ENCODE data around the gene SELENBP1.
A peak's percentile ranks its signal among the peaks of the same experiment; 100 is the strongest.

The SELENBP1 gene

GRCh38 chr1:151377150-151377884 lies 4.8 kb upstream of the SELENBP1 start:
- peaks cover 3% of the 10 kb centered on the region for H3K9me3 ChIP-seq (ENCODE audit: insufficient read depth, low read depth, low read length)
- H2BK120ac ChIP-seq (ENCODE audit: insufficient read depth, low read length, poor library complexity) = no peak overlapping the region
- no peak overlapping the region for H2AFZ ChIP-seq (ENCODE audit: insufficient read depth, low read length, poor library complexity)
- no peak overlapping the region for H2BK5ac ChIP-seq (ENCODE audit: low read depth, low read length, poor library complexity)
- no peak overlapping the region for H4K91ac ChIP-seq (ENCODE audit: low read depth, low read length)
- peaks cover 2% of the 10 kb centered on the region for H3K79me1 ChIP-seq (ENCODE audit: low read length)
- no peak overlapping the region for H3K14ac ChIP-seq (ENCODE audit: low read length)
- H2AK5ac ChIP-seq (ENCODE audit: low read length) = no peak overlapping the region
- no peak overlapping the region for H4K8ac ChIP-seq (ENCODE audit: low read depth, low read length)
- H3K4me1 ChIP-seq (ENCODE audit: control insufficient read depth in 1 of 2, insufficient read depth in 2 of 2, low read length in 2 of 2) = peaks cover 0 to 2% of the 10 kb centered on the region in 2 experiments
- H3K79me2 ChIP-seq (ENCODE audit: control insufficient read depth, insufficient read depth, low read length, poor library complexity) = peaks cover 2% of the 10 kb centered on the region
- no peak overlapping the region for H3K4me3 ChIP-seq (ENCODE audit: low read depth, low read length)
- no peak overlapping the region for H3K27ac ChIP-seq (ENCODE audit: low read depth, low read length)
- no peak for DNase-seq
- H3K9ac ChIP-seq (ENCODE audit: low read length) = no peak overlapping the region
- no peak overlapping the region for H3K4ac ChIP-seq (ENCODE audit: low read depth, low read length)
- H3K23ac ChIP-seq (ENCODE audit: low read length) = no peak overlapping the region
- H3K18ac ChIP-seq (ENCODE audit: low read length) = no peak overlapping the region
- no CpG with 5 or more reads among the region's 3 CpGs for WGBS (ENCODE audit: extremely low coverage, insufficient coverage, insufficient read length)
- no peak overlapping the region for H4K12ac ChIP-seq (ENCODE audit: low read depth, low read length)
- H3K4me2 ChIP-seq (ENCODE audit: low read length) = no peak overlapping the region
- no peak overlapping the region for H2BK12ac ChIP-seq (ENCODE audit: low read length)
- H3K36me3 ChIP-seq (ENCODE audit: control insufficient read depth in 1 of 2, insufficient read depth in 2 of 2, low read length in 2 of 2) = no peaks in the 10 kb centered on the region
- no peaks in the 10 kb centered on the region for H3K27me3 ChIP-seq (ENCODE audit: insufficient read depth, low read length)

- H4K8ac ChIP-seq (ENCODE audit: low read depth, low read length) = no peak overlapping the region
- no peak overlapping the region for H4K91ac ChIP-seq (ENCODE audit: low read depth, low read length)
- H2AK5ac ChIP-seq (ENCODE audit: low read length) = no peak overlapping the region
- no peak overlapping the region for H3K4me3 ChIP-seq (ENCODE audit: low read depth, low read length)
- H3K14ac ChIP-seq (ENCODE audit: low read length) = no peak overlapping the region
- no peak overlapping the region for H3K23ac ChIP-seq (ENCODE audit: low read length)
- H3K79me1 ChIP-seq (ENCODE audit: low read length) = peaks cover 2% of the 10 kb centered on the region
- no peak overlapping the region for H3K9ac ChIP-seq (ENCODE audit: low read length)
- peaks cover 0 to 4% of the 10 kb centered on the region in 2 experiments for H3K4me1 ChIP-seq (ENCODE audit: control insufficient read depth in 1 of 2, insufficient read depth in 2 of 2, low read length in 2 of 2)
- H3K27ac ChIP-seq (ENCODE audit: low read depth, low read length) = no peak overlapping the region
- no peaks in the 10 kb centered on the region for H3K36me3 ChIP-seq (ENCODE audit: control insufficient read depth in 1 of 2, insufficient read depth in 2 of 2, low read length in 2 of 2)
- H2BK120ac ChIP-seq (ENCODE audit: insufficient read depth, low read length, poor library complexity) = no peak overlapping the region
- no peaks in the 10 kb centered on the region for H3K27me3 ChIP-seq (ENCODE audit: insufficient read depth, low read length)
- DNase-seq = no peak
- no peak overlapping the region for H3K4ac ChIP-seq (ENCODE audit: low read depth, low read length)
- no peak overlapping the region for H2AFZ ChIP-seq (ENCODE audit: insufficient read depth, low read length, poor library complexity)
- H2BK12ac ChIP-seq (ENCODE audit: low read length) = no peak overlapping the region
- H3K79me2 ChIP-seq (ENCODE audit: control insufficient read depth, insufficient read depth, low read length, poor library complexity) = peaks cover 2% of the 10 kb centered on the region
- no peak overlapping the region for H3K18ac ChIP-seq (ENCODE audit: low read length)
- peaks cover 6% of the 10 kb centered on the region for H3K9me3 ChIP-seq (ENCODE audit: insufficient read depth, low read depth, low read length)
- H2BK5ac ChIP-seq (ENCODE audit: low read depth, low read length, poor library complexity) = no peak overlapping the region
- no CpG with 5 or more reads among the region's 14 CpGs for WGBS (ENCODE audit: extremely low coverage, insufficient coverage, insufficient read length)
- no peak overlapping the region for H3K4me2 ChIP-seq (ENCODE audit: low read length)
- no peak overlapping the region for H4K12ac ChIP-seq (ENCODE audit: low read depth, low read length)
Observed at GRCh38 chr1:151373196-151373595, 691 bp upstream of the SELENBP1 start.

GRCh38 chr1:151371370-151372057 lies 991 bp downstream of the SELENBP1 start:
- Histone ChIP-seq H2BK12ac (ENCODE audit: low read length) (no peak overlapping the region), H2BK5ac (ENCODE audit: low read depth, low read length, poor library complexity) (no peak overlapping the region), H2BK120ac (ENCODE audit: insufficient read depth, low read length, poor library complexity) (no peak overlapping the region), H3K27me3 (ENCODE audit: insufficient read depth, low read length) (no peaks in the 10 kb centered on the region), H4K12ac (ENCODE audit: low read depth, low read length) (no peak overlapping the region), H4K8ac (ENCODE audit: low read depth, low read length) (no peak overlapping the region), H3K36me3 (ENCODE audit: control insufficient read depth in 1 of 2, insufficient read depth in 2 of 2, low read length in 2 of 2) (no peaks in the 10 kb centered on the region), H3K27ac (ENCODE audit: low read depth, low read length) (no peak overlapping the region), H3K23ac (ENCODE audit: low read length) (no peak overlapping the region), H3K4me3 (ENCODE audit: low read depth, low read length) (no peak overlapping the region), H3K9ac (ENCODE audit: low read length) (no peak overlapping the region), H3K4ac (ENCODE audit: low read depth, low read length) (no peak overlapping the region), H2AK5ac (ENCODE audit: low read length) (no peak overlapping the region), H3K79me2 (ENCODE audit: control insufficient read depth, insufficient read depth, low read length, poor library complexity) (peaks cover 2% of the 10 kb centered on the region), H4K91ac (ENCODE audit: low read depth, low read length) (no peak overlapping the region), H3K14ac (ENCODE audit: low read length) (no peak overlapping the region), H3K18ac (ENCODE audit: low read length) (no peak overlapping the region), H3K79me1 (ENCODE audit: low read length) (peaks cover 2% of the 10 kb centered on the region), H3K9me3 (ENCODE audit: insufficient read depth, low read depth, low read length) (peaks cover 6% of the 10 kb centered on the region), H3K4me2 (ENCODE audit: low read length) (no peak overlapping the region), H3K4me1 (ENCODE audit: control insufficient read depth in 1 of 2, insufficient read depth in 2 of 2, low read length in 2 of 2) (peaks cover 0 to 4% of the 10 kb centered on the region in 2 experiments), H2AFZ (ENCODE audit: insufficient read depth, low read length, poor library complexity) (no peak overlapping the region)
- no peak for DNase-seq
- no CpG with 5 or more reads among the region's 9 CpGs for WGBS (ENCODE audit: extremely low coverage, insufficient coverage, insufficient read length)

GRCh38 chr1:151370211-151370911 lies 2.1 kb downstream of the SELENBP1 start:
- Histone ChIP-seq H3K4ac (ENCODE audit: low read depth, low read length) (no peak overlapping the region), H3K23ac (ENCODE audit: low read length) (no peak overlapping the region), H4K8ac (ENCODE audit: low read depth, low read length) (no peak overlapping the region), H3K14ac (ENCODE audit: low read length) (no peak overlapping the region), H3K27me3 (ENCODE audit: insufficient read depth, low read length) (no peaks in the 10 kb centered on the region), H2AFZ (ENCODE audit: insufficient read depth, low read length, poor library complexity) (peak overlapping the region; percentile 53), H2AK5ac (ENCODE audit: low read length) (no peak overlapping the region), H3K4me3 (ENCODE audit: low read depth, low read length) (no peak overlapping the region), H3K9ac (ENCODE audit: low read length) (no peak overlapping the region), H3K27ac (ENCODE audit: low read depth, low read length) (no peak overlapping the region), H2BK12ac (ENCODE audit: low read length) (no peak overlapping the region), H4K91ac (ENCODE audit: low read depth, low read length) (no peak overlapping the region), H3K4me1 (ENCODE audit: control insufficient read depth in 1 of 2, insufficient read depth in 2 of 2, low read length in 2 of 2) (peaks cover 0 to 4% of the 10 kb centered on the region in 2 experiments), H3K4me2 (ENCODE audit: low read length) (no peak overlapping the region), H2BK5ac (ENCODE audit: low read depth, low read length, poor library complexity) (no peak overlapping the region), H2BK120ac (ENCODE audit: insufficient read depth, low read length, poor library complexity) (no peak overlapping the region), H3K18ac (ENCODE audit: low read length) (no peak overlapping the region), H3K9me3 (ENCODE audit: insufficient read depth, low read depth, low read length) (peaks cover 6% of the 10 kb centered on the region), H3K79me2 (ENCODE audit: control insufficient read depth, insufficient read depth, low read length, poor library complexity) (peaks cover 2% of the 10 kb centered on the region), H3K79me1 (ENCODE audit: low read length) (peaks cover 2% of the 10 kb centered on the region), H4K12ac (ENCODE audit: low read depth, low read length) (no peak overlapping the region), H3K36me3 (ENCODE audit: control insufficient read depth in 1 of 2, insufficient read depth in 2 of 2, low read length in 2 of 2) (peaks cover 0 to 1% of the 10 kb centered on the region in 2 experiments)
- no peak for DNase-seq
- WGBS (ENCODE audit: extremely low coverage, insufficient coverage, insufficient read length) = no CpG with 5 or more reads among the region's 6 CpGs
